Neural cell (in vitro differentiated cells): Measurements from ENCODE around the gene PPM1N. TPM values are rescaled to one million over a fixed set of nuclear protein-coding genes. Genes with fewer than 3 reads are reported as not detected.

Experiments
- H2AFZ ChIP-seq: fragments of 200-600, 300-800 bp; sonication (generic), shearing (Covaris generic); 2 replicates; pipeline ENCODE4 v1.6.0; 2014; ENCODE audit warnings: low read depth, mild to moderate bottlenecking, antibody characterized with exemption, low read length, moderate library complexity
- H3F3A ChIP-seq: fragments of 200-600 bp; shearing (Covaris generic); 2 replicates; pipeline ENCODE4 v1.6.1; 2016; ENCODE audit warnings: mild to moderate bottlenecking, moderate library complexity, mixed read lengths, antibody characterized with exemption, low read length; ENCODE audit not compliant: insufficient read depth, poor library complexity, severe bottlenecking
- H3K27ac ChIP-seq: fragments of 200-600, 300-800 bp; sonication (generic), shearing (Covaris generic); 2 replicates; pipeline ENCODE4 v1.5.1; 2014; ENCODE audit warnings: mild to moderate bottlenecking, low read length, moderate library complexity
- H3K27me3 ChIP-seq: fragments of 300-800, 200-600 bp; sonication (generic), shearing (Covaris generic); 2 replicates; pipeline ENCODE4 v1.6.0; 2014; ENCODE audit warnings: mild to moderate bottlenecking, low read depth, low read length, moderate library complexity; ENCODE audit not compliant: insufficient read depth
- H3K36me3 ChIP-seq: fragments of 300-800, 200-600 bp; sonication (generic), shearing (Covaris generic); 2 replicates; pipeline ENCODE4 v1.5.1; 2014; ENCODE audit warnings: mild to moderate bottlenecking, antibody characterized with exemption, low read length, moderate library complexity; ENCODE audit not compliant: insufficient read depth
- H3K4me2 ChIP-seq: fragments of 300-800, 200-600 bp; sonication (generic), shearing (Covaris generic); 2 replicates; pipeline ENCODE4 v1.6.0; 2014; ENCODE audit warnings: mild to moderate bottlenecking, low read length
- H3K4me3 ChIP-seq: fragments of 300-800, 200-600 bp; sonication (generic), shearing (Covaris generic); 2 replicates; pipeline ENCODE4 v1.5.1; 2014; ENCODE audit warnings: mild to moderate bottlenecking, low read length, moderate library complexity
- H3K79me2 ChIP-seq: fragments of 200-600 bp; shearing (Covaris generic); replicated peaks from 2 replicates; pipeline ENCODE4 v1.6.0; 2014; ENCODE audit warnings: mild to moderate bottlenecking, low read length, moderate library complexity; ENCODE audit not compliant: insufficient read depth
- H3K9ac ChIP-seq: fragments of 300-800, 200-600 bp; sonication (generic), shearing (Covaris generic); 2 replicates; pipeline ENCODE4 v1.6.1; 2016; ENCODE audit warnings: mild to moderate bottlenecking, low read length, mixed read lengths
- H3K9me2 ChIP-seq: fragments of 200-600 bp; shearing (Covaris generic); 2 replicates; pipeline ENCODE4 v1.6.1; 2016; ENCODE audit warnings: mild to moderate bottlenecking, low read length, mixed read lengths; ENCODE audit not compliant: insufficient read depth
- H3K9me3 ChIP-seq: fragments of 200-600, 300-800 bp; sonication (generic), shearing (Covaris generic); 2 replicates; pipeline ENCODE4 v1.6.1; 2016; ENCODE audit warnings: mild to moderate bottlenecking, mixed run types, low read length, moderate library complexity, mixed read lengths
- H4K20me1 ChIP-seq: fragments of 200-600 bp; shearing (Covaris generic); 2 replicates; pipeline ENCODE4 v1.6.1; 2016; ENCODE audit warnings: mild to moderate bottlenecking, mixed run types; ENCODE audit not compliant: insufficient read depth
- CTCF ChIP-seq: fragments of 450-650 bp; IDR thresholded peaks from 2 replicates; pipeline ENCODE4 v1.5.1; 2014; ENCODE audit warnings: antibody characterized with exemption, mild to moderate bottlenecking, moderate library complexity; ENCODE audit not compliant: poor library complexity, severe bottlenecking
- EP300 ChIP-seq: fragments of 450-650 bp; conservative IDR thresholded peaks from 2 replicates; pipeline ENCODE4 v1.6.1; 2014; ENCODE audit warnings: antibody characterized with exemption, mild to moderate bottlenecking, moderate library complexity; ENCODE audit not compliant: poor library complexity, severe bottlenecking
- EZH2 ChIP-seq: fragments of 200-600, 300-800 bp; shearing (Covaris generic), sonication (generic); IDR thresholded peaks from 2 replicates; pipeline ENCODE4 v1.6.1; 2014; ENCODE audit warnings: antibody characterized with exemption, low read length, borderline replicate concordance, mild to moderate bottlenecking; ENCODE audit not compliant: insufficient read depth, poor library complexity, severe bottlenecking
- MXI1 ChIP-seq: fragments of 450-650 bp; conservative IDR thresholded peaks from 2 replicates; pipeline ENCODE4 v1.6.1; 2014; ENCODE audit warnings: antibody characterized with exemption, mild to moderate bottlenecking; ENCODE audit not compliant: poor library complexity, severe bottlenecking
- POLR2AphosphoS5 ChIP-seq: IDR thresholded peaks from 2 replicates; pipeline ENCODE4 v1.6.1; 2012
- RAD21 ChIP-seq: fragments of 450-650 bp; conservative IDR thresholded peaks from 2 replicates; pipeline ENCODE4 v1.6.1; 2014; ENCODE audit warnings: antibody characterized with exemption, mild to moderate bottlenecking, moderate library complexity
- REST ChIP-seq: IDR thresholded peaks from 2 replicates; pipeline ENCODE4 v1.6.1; 2012; ENCODE audit warnings: borderline replicate concordance
- SMC3 ChIP-seq: fragments of 450-650 bp; conservative IDR thresholded peaks from 2 replicates; pipeline ENCODE4 v1.6.1; 2014; ENCODE audit warnings: antibody characterized with exemption, mild to moderate bottlenecking, moderate library complexity; ENCODE audit not compliant: poor library complexity
- TAF1 ChIP-seq: IDR thresholded peaks from 2 replicates; pipeline ENCODE4 v1.6.1; 2012; ENCODE audit warnings: low read depth
- polyA plus RNA-seq: library from polyadenylated mRNA; depleted of rRNA; stranded (reverse); fragments of >200 nt; gene quantifications from 2 replicates; pipeline ENCODE4 v1.2.3, GENCODE V29; 2014

Gene PPM1N
- polyA plus RNA-seq, 1 donor from 2014 or later, result 1.0 TPM

DNA sequence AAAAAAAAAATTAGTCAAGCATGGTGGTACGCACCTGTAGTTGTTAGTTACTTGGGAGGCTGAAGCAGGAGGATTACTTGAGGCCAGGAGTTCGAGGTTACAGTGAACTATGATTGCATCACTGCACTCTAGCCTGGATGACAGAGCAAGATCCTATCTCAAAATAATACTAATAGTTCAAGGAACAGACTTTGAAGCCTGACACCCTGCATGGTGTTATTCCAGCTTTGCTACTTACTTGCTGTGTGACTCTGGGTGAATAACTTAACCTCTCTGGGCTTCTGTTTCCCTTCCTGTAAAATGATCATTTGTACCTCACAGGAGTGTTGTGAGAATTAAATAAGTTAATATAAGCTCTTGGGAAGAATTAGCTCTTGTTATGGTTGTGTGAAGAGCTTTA, 34.0 kb upstream of the PPM1N start:
- Histone ChIP-seq H3K36me3 (no peaks in the 10 kb centered on the region), H3K4me2 (no peak overlapping the region), H3K4me3 (no peak overlapping the region), H3K27me3 (no peaks in the 10 kb centered on the region), H3K9ac (no peak overlapping the region), H3K9me2 (no peaks in the 10 kb centered on the region), H2AFZ (no peak overlapping the region), H3K79me2 (no peaks in the 10 kb centered on the region), H3K27ac (no peak overlapping the region), H4K20me1 (no peaks in the 10 kb centered on the region), H3K9me3 (no peaks in the 10 kb centered on the region), H3F3A (no peaks in the 10 kb centered on the region)
- TF ChIP-seq SMC3 (no peak), CTCF (no peak), POLR2AphosphoS5 (no peak), MXI1 (no peak), EP300 (no peak), EZH2 (no peak), TAF1 (no peak), RAD21 (no peak), REST (no peak)

DNA sequence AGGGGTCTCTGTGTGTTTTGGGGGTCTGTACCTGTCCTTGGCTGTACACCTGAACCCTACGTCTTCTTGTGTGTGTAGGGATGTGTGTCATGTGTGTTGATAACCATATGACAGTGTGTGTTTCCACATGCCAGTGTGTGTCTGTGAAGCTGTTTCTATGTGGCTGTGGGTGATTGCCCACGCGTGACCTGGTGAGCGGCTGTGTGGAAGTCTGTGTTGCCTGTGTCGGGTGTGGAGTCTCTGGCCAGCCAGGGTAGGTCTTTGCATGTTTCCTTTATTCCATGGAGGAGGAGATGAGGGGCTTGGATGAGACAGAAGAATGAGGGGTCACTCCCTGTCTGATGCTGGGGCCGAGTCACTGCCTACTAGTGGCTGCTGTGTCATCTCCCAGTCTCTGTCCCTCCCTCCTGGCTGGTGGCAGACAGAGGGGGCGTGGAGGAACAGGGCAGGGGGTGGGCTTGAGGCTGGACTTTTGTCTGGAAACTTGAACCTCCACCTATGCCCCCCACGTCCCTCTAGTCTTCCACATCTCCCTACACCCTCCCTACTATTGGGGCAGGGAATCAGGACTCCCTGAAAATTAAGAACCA, 33.3 kb upstream of the PPM1N start:
- no peak for TF ChIP-seq REST
- Histone ChIP-seq H4K20me1 (no peaks in the 10 kb centered on the region), H2AFZ (no peak overlapping the region), H3K79me2 (no peaks in the 10 kb centered on the region), H3K27ac (no peak overlapping the region), H3F3A (no peaks in the 10 kb centered on the region), H3K4me2 (no peak overlapping the region), H3K9me2 (no peaks in the 10 kb centered on the region), H3K9me3 (no peaks in the 10 kb centered on the region), H3K4me3 (no peak overlapping the region), H3K36me3 (no peaks in the 10 kb centered on the region), H3K9ac (no peak overlapping the region), H3K27me3 (no peaks in the 10 kb centered on the region)
